C4-2B (cell line): ENCODE results near the gene SLC37A3.

Experiments used
- ZFX ChIP-seq: fragments of 450-650 bp; IDR thresholded peaks from 2 replicates; pipeline ENCODE4 v1.6.1; 2017
- TF ChIP-seq, protein P1 (sequence below): fragments of 450-650 bp; conservative IDR thresholded peaks from 2 replicates; pipeline ENCODE4 v1.5.1; 2017; ENCODE audit warnings: mild to moderate bottlenecking

DNA sequence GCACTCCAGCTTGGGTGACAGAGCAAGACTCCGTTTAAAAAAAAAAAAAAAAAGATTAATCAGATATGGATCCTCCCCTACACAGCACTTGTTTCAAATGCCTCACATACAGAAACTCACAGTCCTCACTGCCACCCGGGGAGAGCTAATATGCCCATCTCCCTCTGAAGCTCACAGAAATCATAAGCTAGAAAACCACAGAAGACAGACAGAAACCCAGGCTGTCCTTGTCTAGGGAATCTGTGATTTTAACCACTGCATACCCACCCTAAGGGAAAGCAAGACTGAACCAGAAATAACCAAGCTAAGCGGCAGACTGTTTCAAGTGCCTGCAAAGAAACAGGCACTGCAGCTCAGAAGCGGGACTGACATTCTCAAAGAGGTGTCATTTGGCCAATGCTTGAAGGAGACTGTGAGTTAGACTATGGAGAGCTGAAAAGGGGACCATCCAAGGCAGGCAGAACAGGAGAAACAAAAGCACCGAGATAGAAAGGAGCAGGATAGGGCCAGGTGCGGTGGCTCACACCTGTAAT, 37.6 kb downstream of the SLC37A3 start:
- TF ChIP-seq, protein P1, sequence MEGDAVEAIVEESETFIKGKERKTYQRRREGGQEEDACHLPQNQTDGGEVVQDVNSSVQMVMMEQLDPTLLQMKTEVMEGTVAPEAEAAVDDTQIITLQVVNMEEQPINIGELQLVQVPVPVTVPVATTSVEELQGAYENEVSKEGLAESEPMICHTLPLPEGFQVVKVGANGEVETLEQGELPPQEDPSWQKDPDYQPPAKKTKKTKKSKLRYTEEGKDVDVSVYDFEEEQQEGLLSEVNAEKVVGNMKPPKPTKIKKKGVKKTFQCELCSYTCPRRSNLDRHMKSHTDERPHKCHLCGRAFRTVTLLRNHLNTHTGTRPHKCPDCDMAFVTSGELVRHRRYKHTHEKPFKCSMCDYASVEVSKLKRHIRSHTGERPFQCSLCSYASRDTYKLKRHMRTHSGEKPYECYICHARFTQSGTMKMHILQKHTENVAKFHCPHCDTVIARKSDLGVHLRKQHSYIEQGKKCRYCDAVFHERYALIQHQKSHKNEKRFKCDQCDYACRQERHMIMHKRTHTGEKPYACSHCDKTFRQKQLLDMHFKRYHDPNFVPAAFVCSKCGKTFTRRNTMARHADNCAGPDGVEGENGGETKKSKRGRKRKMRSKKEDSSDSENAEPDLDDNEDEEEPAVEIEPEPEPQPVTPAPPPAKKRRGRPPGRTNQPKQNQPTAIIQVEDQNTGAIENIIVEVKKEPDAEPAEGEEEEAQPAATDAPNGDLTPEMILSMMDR, result no peak
- TF ChIP-seq ZFX, result no peak
